ENCODE measurements around the gene VILL.
"Not testable (repeated sequence)": the region's sequence is repeated elsewhere in the genome, so short reads cannot be mapped to it uniquely, and the experiment has no call there.

VILL gene

DNA sequence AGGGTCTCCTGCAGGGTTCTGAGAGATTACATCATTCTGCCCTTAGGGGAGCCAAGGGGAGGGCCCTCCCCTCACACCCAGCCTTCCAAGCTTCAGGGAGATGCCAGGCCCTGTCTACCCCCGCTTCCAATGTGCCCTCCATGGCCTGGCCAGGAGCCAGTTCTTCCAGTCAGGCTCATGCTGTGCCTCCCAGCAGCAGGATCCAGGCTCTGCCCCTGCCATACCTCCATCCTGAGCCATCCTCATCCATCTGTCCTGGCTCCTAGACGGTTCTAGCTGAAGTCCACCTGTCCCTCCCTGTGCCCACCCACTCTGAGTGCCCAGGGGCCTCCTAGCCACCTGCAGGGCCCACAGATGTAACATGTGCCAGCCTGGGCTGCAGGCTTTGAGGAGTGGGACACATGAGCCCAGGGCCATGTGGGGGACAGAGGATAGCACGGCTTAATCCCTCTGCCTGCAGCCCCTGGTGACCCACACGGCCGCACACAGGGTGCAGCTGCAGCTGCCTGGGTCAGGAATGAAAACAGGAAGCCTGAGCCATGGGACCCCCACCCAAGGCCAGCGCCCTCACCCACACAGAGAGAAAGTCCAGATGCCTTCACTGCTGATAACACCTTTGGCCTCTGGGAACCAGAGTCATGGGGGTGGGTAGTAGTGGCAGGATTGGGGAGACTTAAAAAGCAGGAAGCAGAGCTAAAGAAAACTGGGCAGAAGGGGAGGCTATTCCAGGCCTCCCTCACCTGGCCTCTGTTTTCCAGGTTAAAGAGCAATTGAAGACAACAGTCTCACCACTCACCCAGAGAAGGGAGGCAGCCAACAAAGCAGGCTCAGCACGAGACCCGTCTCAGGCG, 27.1 kb downstream of the VILL start:
- no peak for DNase-seq (ENCODE audit: low read depth in 2 of 2)

DNA sequence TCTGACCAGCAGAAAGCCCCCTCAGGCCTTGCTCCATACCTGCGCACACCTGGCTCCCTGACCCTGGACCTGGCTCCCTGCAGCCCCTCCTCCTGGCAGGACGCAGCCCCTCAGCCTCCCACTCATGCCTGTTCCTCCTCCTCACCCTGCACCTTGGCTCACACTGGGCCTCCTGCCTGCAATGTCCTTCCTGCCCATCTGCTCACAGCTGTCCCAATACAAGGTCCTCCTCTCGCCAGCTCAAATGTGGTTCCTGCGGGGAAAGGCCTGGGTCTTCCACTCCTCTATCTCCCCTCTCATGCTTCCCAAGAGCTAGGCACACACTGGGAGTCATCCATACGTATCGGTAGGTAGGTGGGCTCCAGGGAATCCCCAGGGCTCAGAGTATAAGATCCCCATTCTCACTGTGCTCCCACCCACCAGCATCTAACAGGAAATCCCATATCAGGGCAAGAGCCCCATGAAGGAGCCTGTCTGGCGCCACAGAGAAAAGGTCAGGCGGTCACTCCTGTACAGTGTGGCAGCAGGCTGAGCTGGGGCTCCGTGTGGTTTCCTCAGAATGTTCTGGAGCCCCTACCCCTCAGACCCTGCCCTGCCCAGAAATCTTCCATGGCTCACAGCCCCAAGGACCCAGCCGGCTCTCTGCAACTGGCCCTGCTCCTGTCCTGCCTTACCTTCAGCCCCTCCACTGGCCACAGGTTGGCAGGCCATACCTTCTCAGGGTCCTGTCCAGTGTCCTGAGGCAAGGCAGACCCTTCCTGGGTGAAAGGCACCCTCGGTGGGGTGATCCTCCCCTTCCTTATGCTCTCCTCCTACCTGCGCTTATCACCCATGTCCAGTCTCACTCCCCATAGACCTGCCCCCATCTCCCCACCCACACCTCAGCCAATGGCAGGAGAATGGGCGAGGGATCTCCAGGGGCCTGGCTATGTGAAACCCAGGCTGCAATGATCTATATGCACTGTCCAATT, 28.0 kb downstream of the VILL start:
- no peak for DNase-seq (ENCODE audit: low read depth in 2 of 2)

DNA sequence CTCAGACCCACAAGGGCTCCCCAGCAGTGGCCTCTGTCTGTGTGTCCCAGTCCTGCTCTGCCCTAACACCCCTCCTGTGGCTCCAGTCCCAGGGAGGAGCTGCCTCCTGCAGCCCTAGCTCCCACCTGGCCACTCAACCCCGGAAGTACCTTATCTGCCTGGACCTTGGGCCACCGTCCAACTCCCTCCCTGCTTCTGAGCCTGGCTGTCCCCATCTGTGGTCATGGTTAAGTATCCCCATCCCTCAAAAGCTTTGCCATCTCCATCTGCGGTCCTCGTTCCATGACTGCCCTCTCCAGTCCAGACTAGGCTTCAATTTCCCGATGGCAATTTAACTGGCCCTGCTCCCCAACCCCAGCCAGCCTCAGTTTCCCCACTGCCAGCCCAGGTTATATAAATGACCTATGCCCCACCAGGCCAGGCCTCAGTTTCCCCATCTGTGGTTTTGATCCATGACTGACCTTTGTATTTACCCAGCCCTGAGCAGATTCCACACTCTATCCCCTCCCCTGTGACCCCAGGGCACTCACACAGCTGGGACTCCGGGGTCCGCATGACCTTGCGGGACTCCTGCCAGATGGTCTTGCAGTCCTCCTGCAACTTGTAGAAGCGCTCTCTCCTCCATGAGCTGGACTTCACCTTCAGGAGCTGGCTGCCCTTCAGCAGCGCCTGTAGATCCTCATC, 29.2 kb downstream of the VILL start:
- DNase-seq (ENCODE audit: low read depth in 2 of 2): no peak

GRCh38 chr3:38020342-38020726, 29.7 kb downstream of the VILL start:
- no peak for DNase-seq (ENCODE audit: low read depth in 2 of 2)

GRCh38 chr3:38021196-38021595, 30.6 kb downstream of the VILL start:
- DNase-seq (ENCODE audit: low read depth in 2 of 2): no peak

GRCh38 chr3:38022301-38022700, 31.7 kb downstream of the VILL start:
- DNase-seq (ENCODE audit: low read depth in 2 of 2): no peak

GRCh38 chr3:38022896-38023709, 32.5 kb downstream of the VILL start:
- DNase-seq (ENCODE audit: low read depth in 2 of 2): no peak

DNA sequence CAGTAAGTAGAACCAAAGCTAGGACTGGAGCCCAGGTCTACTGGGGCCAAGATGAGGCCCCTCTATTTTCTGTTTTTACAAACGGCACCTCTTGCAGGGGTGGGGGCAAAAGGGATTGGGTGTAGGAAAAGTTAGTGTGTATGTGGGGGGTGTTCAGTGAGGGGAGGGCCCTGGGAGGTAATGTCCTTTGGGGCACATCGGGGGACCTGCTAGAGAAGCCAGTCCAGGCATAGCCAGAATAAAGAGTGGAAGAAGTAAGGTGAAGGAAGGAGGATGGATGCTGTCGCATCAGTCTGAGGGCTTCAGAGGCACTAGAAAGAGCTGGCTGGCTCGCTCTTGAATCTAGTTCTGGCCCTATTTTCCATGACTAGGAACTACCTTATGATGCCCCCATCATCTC, 36.3 kb downstream of the VILL start:
- DNase-seq (ENCODE audit: low read depth in 2 of 2): no peak

DNA sequence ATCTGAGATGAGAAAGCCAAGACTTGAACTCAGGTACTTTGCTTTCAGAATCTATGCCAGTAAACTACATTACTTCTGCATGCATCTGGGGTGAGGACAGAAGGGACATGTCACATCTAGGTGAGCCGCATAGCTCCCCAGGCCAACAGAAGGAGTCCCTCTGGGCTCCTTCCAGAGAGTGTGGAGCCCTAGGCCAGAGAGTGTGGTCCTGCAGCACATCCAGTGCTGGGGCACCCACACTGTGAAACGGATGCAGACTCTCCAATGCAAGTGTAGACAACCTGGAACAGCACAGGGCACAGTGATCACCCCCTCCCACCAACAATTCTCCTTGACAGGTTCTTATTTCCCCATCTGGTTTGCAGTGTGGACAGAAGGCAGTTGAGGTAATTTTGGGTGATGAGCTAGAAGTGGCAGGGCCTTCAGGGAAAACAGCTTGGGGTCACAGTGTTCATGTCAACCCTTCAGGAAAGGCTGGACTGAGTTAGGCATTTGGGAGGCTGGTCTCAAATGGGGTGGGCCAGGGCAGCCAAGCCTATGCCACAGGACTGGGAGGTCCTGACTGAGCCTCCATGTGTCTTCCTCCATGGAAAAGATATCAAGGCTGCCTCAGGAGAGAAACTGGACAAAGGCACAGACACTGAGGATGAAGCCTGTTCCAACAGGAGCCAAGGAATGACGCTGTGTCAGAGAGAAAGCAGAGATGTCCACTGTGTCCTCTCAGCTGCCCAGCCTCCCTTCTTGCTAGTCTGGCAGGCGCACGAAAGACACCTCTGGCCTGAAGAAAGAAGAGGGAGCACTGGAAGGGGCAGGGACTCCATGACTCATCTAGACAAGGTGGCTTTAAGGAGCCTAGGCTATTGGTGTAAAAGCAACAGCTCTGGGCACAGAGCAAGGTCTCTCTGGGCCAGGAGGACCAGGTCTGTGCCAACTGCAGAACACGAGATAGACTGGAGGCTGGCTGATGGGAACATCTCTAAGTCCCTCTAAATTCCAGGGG, 37.2 kb downstream of the VILL start:
- DNase-seq (ENCODE audit: low read depth in 2 of 2): no peak

- no peak for DNase-seq (ENCODE audit: low read depth in 2 of 2)
Observed at GRCh38 chr3:38028621-38029361, 38.2 kb downstream of the VILL start.

DNA sequence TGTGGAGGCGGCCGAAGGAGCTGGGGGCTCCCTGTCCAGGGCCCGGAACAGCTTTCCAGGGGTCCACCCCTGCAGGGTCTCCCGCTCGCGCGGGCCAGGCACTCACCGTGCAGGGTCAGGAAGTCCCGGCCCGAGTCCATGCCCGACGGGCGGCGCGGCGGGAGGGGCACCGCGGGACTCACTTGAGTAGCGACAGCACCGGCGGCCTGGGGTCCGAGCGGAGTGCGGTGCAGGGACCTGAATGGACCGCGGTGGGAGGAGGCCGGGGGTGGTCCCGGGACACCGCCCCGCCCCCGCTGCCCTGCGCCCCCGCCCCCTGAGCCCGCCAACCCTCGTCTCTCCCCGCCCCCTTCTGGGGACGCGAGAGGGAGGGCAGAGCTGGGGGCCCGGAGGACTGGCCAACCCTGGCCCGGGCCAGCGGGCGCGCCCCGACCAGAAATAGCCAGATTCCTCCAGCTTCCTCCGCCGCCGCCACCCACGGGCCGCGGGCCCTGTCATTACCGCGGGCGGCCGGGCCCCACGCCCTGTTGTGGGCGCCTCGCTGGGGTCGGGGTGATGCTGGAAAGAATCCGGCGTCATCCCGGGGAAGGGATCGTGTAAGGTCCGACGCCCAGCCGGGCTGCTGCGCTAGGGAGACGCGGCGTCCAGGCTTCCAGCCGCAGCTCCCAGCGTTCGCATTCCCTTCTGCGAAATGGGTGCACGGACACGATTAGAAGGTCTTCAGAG, 39.0 kb downstream of the VILL start, which contains the start of gene PLCD1:
Gene PLCD1, minus strand, starts transcription at position 243 of the 726 bp plus-strand sequence. Its CDS starts 103 bp downstream, at position 140.
- no peak for DNase-seq (ENCODE audit: low read depth in 2 of 2)

DNA sequence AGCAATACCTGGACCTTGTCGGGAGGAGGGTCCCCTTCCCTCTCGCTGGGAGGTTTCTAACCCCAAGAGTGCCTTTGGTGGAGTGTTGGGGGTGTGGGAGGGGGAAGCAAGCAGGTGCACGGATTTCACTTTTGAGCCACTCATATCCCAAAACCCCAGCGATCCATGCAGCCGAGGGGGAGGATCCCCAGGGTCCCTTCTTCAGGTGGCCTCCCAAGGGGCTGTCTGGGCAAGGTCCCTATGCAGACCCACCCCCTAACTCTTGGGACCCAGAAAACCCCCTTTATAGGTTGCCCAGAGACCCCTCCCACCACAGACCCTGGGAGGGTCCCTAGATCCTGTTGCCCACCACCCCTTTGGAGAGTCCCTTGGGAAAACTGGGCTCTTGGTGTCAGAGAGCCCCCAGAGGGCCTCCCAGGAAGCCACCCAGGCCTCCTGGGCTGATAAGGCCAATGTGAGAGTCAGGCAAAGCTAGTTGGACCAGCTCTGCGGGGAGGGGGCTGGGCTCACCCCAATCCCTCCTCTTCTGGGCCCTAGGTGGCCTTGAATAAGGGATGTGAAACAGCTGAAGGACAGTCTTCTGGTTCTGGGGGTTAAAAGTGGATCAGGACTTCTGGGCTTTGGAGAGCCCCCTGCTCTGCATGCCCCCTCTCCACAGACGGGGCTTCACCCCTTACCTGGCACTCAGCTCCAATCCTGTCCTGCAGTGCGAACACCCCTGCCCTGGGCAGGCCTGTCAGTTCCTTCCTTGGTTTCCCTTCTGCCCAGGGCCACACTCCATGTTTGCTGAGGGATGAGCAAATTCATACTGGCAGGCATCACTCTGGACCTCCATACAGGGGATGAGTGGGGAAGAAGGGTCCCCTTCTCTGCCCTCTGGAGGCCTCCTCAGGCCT, 39.8 kb downstream of the VILL start:
- DNase-seq (ENCODE audit: low read depth in 2 of 2): no peak

GRCh38 chr3:38031022-38031994, 40.7 kb downstream of the VILL start:
- no peak for DNase-seq (ENCODE audit: low read depth in 2 of 2)

- DNase-seq (ENCODE audit: low read depth in 2 of 2): no peak
Observed at GRCh38 chr3:38032328-38032865, 41.8 kb downstream of the VILL start.

- not testable (repeated sequence) for DNase-seq (ENCODE audit: low read depth in 2 of 2)
Observed at GRCh38 chr3:38033586-38033985, 43.0 kb downstream of the VILL start.

- DNase-seq (ENCODE audit: low read depth in 2 of 2): not testable (repeated sequence)
Observed at GRCh38 chr3:38034335-38034734, 43.7 kb downstream of the VILL start.

Measured in stimulated activated CD8-positive, alpha-beta memory T cell treated with anti-CD3 and anti-CD28 coated beads, Interleukin-15, amount 100 ng/mL, for 48 hours (primary cell).